COLO668 (cell line): Measurements from ENCODE around the gene TRDMT1.
"Not testable (repeated sequence)": the region's sequence is repeated elsewhere in the genome, so short reads cannot be mapped to it uniquely, and the experiment has no call there.

Source experiments
- DNase-seq: peaks from one replicate; lab custom pipeline; 2025; ENCODE audit not compliant: unreplicated experiment; lab: John Stamatoyannopoulos, UW

TRDMT1 gene

GRCh38 chr10:17141504-17142229 is 59.8 kb downstream of the TRDMT1 start:
- DNase-seq = no peak

- DNase-seq = no peak
These were observed 61.1 kb downstream of the TRDMT1 start for GRCh38 chr10:17140386-17140761.

- DNase-seq = no peak
These were observed 62.9 kb downstream of the TRDMT1 start for GRCh38 chr10:17138460-17139042.

- DNase-seq = no peak
These were observed 66.7 kb downstream of the TRDMT1 start for GRCh38 chr10:17134737-17135260.

GRCh38 chr10:17134282-17134681 is 67.2 kb downstream of the TRDMT1 start:
- DNase-seq = no peak

GRCh38 chr10:17129741-17130140 is 71.7 kb downstream of the TRDMT1 start, which contains the start of gene CUBN:
TSS of gene CUBN (minus strand) at chr10:17129811. CDS start at chr10:17129765, 46 bp downstream.
- no peak for DNase-seq

GRCh38 chr10:17128261-17128660 is 73.2 kb downstream of the TRDMT1 start:
- DNase-seq = no peak

GRCh38 chr10:17126327-17126726 is 75.1 kb downstream of the TRDMT1 start:
- no peak for DNase-seq

GRCh38 chr10:17125206-17125893 is 76.1 kb downstream of the TRDMT1 start:
- DNase-seq = no peak

GRCh38 chr10:17123961-17124360 is 77.5 kb downstream of the TRDMT1 start:
- no peak for DNase-seq

GRCh38 chr10:17122726-17123661 is 78.5 kb downstream of the TRDMT1 start:
- DNase-seq = no peak

- DNase-seq = no peak
These were observed 79.4 kb downstream of the TRDMT1 start for GRCh38 chr10:17122052-17122451.

GRCh38 chr10:17120694-17121093 is 80.8 kb downstream of the TRDMT1 start:
- DNase-seq = no peak

- no peak for DNase-seq
These were observed 81.6 kb downstream of the TRDMT1 start for GRCh38 chr10:17119845-17120244.

- DNase-seq = no peak
These were observed 85.3 kb downstream of the TRDMT1 start for GRCh38 chr10:17116193-17116592.

GRCh38 chr10:17115683-17116082 is 85.8 kb downstream of the TRDMT1 start:
- DNase-seq = no peak

GRCh38 chr10:17114878-17115444 is 86.5 kb downstream of the TRDMT1 start:
- DNase-seq = not testable (repeated sequence)

- no peak for DNase-seq
These were observed 87.5 kb downstream of the TRDMT1 start for GRCh38 chr10:17113889-17114540.

GRCh38 chr10:17113346-17113745 is 88.1 kb downstream of the TRDMT1 start:
- DNase-seq = no peak

GRCh38 chr10:17112566-17112965 is 88.9 kb downstream of the TRDMT1 start:
- no peak for DNase-seq
